GM21825 (cell line): Measurements from ENCODE around the gene LRRC1.

Experiments
- ATAC-seq: cut with Tn5 transposase; IDR thresholded peaks from one replicate; pipeline ENCODE4 v1.9.1; 2021; ENCODE audit warnings: mild to moderate bottlenecking, moderate library complexity; ENCODE audit not compliant: unreplicated experiment

LRRC1 gene

DNA sequence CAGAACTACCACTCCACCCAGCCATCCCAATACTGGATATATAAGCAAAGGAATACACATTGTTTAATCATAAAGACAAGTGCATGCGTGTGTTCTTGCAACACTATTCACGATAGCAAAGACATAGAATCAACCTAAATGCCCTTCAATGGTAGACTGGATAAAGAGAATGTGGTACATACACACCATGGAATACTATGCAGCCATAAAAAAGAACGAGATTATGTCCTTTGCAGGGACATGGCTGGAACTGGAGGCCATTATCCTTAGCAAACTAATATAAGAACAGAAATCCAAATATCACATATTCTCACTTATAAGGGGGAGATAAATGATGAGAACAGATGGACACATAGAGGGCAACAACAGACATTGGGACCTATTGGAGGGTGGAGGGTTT lies 156.6 kb downstream of the LRRC1 start:
- ATAC-seq = no peak

DNA sequence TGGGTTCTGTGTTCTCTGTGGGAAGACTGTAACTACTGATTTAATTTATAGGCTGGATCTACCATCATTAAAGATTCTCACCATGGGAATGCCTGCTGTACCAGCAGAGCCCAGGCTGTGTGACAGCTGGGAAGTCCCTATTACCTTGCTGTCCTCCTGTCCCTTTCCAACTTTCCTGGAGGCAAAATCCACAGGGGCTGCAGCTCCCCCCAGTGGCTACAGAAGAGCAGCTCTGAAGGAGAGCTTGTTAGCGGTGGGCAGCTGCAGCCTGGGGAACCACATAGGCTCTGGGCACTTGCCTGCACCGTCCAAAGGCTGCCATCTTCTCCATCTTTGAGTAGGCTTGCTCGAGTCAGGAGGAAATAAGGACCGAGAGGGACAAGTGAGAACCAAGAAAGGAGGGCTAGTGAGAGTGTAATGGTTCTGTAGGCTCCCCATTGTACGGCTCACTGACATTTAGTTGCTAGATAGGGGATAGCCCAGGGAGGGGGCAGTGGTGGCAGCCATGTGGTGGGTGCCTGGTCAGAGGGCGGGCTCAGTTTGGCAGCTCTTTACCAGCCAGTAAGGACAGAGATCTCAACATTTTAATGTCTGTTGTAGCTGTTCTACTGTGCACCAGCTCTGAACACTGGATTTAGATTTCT lies 161.4 kb downstream of the LRRC1 start:
- ATAC-seq = peak; percentile 84

DNA sequence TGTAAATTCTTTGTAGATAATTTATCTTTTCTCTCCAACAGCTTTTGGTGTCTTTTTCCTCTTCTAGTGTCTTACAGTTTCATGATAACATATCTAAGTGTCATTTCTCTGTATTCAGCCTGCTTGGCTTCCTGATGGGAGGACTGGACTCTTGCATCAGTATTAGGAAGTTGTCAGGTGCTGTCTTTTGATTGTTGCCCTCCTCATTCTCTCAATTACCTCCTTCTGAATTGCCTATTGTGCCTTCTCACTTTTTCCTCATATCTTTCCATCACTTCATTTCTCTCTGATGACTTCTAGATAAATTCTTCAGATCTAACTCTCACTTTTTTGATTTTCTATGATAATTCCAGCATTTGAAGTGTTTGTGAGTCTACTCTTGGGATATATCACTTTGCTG lies 162.0 kb downstream of the LRRC1 start:
- ATAC-seq = no peak

DNA sequence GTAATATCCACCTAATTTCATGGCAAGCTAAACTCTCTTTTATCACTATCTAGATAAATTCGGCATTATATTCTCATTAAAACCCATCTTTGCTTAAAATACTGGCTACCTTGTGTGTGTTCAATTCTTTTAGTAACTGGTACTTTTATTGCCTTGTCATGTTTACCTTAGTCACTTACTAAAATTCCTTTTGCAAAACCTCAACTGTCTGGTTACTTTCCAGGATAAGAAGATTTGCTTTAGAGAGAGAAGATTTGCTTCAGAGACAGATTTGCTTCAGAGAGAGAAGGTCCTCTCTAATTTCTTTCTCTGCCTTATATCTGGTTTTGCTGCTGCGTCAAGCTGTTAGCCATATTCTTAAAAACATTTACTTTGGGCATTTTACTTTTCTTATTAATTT lies 164.9 kb downstream of the LRRC1 start:
- no peak for ATAC-seq

DNA sequence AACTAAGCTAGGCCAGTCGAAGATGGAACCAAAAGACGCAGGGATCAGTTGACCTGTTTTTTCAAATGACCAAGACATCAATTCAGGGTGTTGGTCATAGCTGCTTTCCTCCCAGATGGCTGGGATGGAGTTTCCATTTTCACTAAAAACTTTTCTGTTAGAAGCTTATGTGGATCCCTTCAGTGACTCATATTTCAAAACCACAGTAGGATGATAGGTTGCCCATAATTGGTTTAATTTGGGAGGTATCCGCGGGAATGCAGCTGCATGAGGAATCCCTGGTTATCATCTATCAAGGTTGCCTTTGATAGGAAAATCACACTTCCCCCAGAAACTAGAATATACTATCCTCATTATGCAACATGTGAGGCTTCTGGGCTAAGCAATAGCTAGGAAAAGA lies 165.5 kb downstream of the LRRC1 start:
- ATAC-seq = no peak

DNA sequence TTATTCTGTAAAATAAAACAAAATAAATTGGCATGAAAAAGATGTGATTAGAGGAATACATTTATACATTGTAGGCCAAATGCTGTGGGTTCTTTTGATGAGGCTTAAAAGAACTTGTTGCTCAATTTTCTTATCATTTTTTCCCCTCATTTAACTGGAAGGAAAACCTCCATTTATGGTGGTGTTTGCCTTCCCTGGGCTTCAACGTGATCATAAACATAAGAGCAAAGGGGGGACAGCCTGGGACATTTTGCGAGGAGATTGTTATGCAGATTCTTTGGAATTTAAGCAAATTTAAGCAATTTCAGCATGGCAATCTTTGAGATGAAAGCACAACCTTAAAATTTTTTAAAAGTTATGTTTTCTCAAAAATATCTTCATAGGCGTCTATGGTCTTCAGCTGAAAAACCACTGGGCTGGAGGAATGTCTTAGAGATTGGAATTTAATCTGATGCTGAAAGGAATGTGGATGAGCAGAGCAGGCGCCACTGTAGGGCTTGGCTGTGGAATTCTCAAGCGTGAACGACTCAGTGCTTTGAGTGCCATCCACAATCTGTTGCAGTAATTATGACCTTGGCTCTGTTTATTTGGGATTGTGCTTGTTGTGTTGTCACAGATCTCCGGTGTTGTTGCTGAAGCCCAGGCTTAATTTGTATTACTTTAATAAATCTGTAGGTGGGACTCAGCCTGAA lies 167.0 kb downstream of the LRRC1 start:
- no peak for ATAC-seq

DNA sequence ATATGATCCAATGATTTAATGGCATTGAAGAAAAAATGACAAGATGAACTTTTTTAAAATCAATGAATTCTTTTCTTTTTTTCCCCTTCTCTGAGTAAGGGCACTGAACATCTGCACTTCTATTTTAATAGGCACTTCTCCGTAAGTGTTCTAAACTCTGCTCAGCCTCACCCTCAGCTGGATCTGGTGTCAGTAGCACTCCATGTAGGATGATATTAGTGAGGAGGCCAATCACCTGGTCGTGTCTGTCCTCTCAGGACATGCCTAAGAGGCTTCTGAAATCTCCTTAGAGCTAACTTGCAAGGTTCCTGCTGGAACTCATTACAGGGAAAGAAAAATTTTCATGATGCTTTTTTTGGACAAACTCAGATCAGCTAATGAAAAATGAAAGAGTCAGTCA lies 167.8 kb downstream of the LRRC1 start:
- ATAC-seq = no peak

DNA sequence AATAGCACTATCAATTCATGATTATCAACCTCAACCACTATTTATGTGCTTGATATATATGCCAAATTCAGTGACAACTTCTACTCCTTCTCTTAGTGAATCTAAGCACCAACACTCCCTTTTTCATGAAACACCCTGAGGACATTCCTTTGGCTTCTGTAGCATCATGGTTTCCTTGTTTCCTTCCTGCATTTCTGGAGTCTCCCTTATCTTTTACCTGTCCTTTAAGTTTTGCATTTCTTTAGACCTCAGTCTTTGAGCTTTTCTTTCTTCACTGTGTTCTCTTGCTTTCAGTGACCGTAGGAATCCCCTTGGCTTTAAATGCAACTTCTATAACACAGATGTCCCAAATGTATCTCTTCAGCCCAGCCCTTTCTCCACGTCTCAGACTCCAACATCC lies 172.6 kb downstream of the LRRC1 start:
- ATAC-seq = no peak
